ENCODE data around the gene LOX.

The LOX gene

GRCh38 chr5:122112063-122112462 is 34.0 kb upstream of the LOX start:
- H3K4me3 ChIP-seq (ENCODE audit: low read depth, low read length): no peak overlapping the region
- DNase-seq (ENCODE audit: low read depth): no peak
- no peak for TF ChIP-seq CTCF (IDR thresholded peaks at IDR 0.05; ENCODE audit: insufficient read depth, low read depth, low read length, missing control alignments)

GRCh38 chr5:122111460-122111859 is 33.4 kb upstream of the LOX start:
- DNase-seq (ENCODE audit: low read depth): no peak
- no peak overlapping the region for H3K4me3 ChIP-seq (ENCODE audit: low read depth, low read length)
- no peak for TF ChIP-seq CTCF (IDR thresholded peaks at IDR 0.05; ENCODE audit: insufficient read depth, low read depth, low read length, missing control alignments)

GRCh38 chr5:122110987-122111386 is 32.9 kb upstream of the LOX start:
- no peak for TF ChIP-seq CTCF (IDR thresholded peaks at IDR 0.05; ENCODE audit: insufficient read depth, low read depth, low read length, missing control alignments)
- H3K4me3 ChIP-seq (ENCODE audit: low read depth, low read length): no peak overlapping the region
- DNase-seq (ENCODE audit: low read depth): no peak

- TF ChIP-seq CTCF (IDR thresholded peaks at IDR 0.05; ENCODE audit: insufficient read depth, low read depth, low read length, missing control alignments): no peak
- no peak for DNase-seq (ENCODE audit: low read depth)
Observed at GRCh38 chr5:122107016-122107415, 29.0 kb upstream of the LOX start.

GRCh38 chr5:122105909-122106308 is 27.9 kb upstream of the LOX start:
- DNase-seq (ENCODE audit: low read depth): no peak
- no peak for TF ChIP-seq CTCF (IDR thresholded peaks at IDR 0.05; ENCODE audit: insufficient read depth, low read depth, low read length, missing control alignments)
- no peak overlapping the region for H3K4me3 ChIP-seq (ENCODE audit: low read depth, low read length)

More at GRCh38 chr5:122107016-122107415, 29.0 kb upstream of the LOX start:
- H3K4me3 ChIP-seq (ENCODE audit: low read depth, low read length): no peak overlapping the region

- no peak for DNase-seq (ENCODE audit: low read depth)
- no peak for TF ChIP-seq CTCF (IDR thresholded peaks at IDR 0.05; ENCODE audit: insufficient read depth, low read depth, low read length, missing control alignments)
- H3K4me3 ChIP-seq (ENCODE audit: low read depth, low read length): no peak overlapping the region
Observed at GRCh38 chr5:122102825-122103224, 24.8 kb upstream of the LOX start.

- H3K4me3 ChIP-seq (ENCODE audit: low read depth, low read length): no peak overlapping the region
- peak; percentile 48 for TF ChIP-seq CTCF (IDR thresholded peaks at IDR 0.05; ENCODE audit: insufficient read depth, low read depth, low read length, missing control alignments)
- peak; percentile 42 for DNase-seq (ENCODE audit: low read depth)
Observed at GRCh38 chr5:122101636-122102285, 23.7 kb upstream of the LOX start.

Data from GM12865 (cell line).